Non-pigmented ciliary epithelial cell (primary cell): ENCODE results near the gene SPNS3.

Source experiments
- DNase-seq: peaks from one replicate; pipeline ENCODE4 v3.0.0-alpha.2; 2010; ENCODE audit warnings: low read depth

Gene SPNS3

DNA sequence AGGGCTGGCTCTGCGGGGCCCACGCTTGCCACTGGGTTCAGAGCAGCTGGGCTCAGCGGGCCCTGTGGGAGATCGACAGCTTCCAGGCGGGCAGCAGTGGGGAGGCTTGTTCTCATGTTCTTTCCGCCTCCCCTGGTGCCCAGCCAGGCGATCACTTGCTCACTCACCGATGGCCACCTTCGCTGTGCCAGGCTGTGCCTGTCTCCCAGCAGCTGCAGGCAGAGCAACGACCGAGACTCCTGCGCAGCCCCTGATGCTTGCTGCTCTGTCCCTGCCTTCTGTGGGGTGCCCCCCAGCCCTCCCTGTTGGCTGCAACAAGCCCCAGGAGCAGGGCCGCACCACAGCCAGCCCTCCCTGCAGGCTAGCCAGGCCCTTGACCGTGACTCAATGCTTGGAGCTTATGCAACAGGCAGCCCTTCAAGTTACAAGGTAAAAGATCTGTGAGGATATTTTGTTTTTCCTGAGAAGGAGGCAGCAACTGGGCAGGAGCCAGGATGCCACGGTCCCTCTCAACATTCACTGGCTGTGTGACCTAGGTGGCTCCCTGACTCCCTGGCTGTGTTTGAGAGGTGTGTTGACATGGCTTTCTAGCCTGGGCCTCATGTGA is 55.4 kb downstream of the SPNS3 start:
- no peak for DNase-seq

DNA sequence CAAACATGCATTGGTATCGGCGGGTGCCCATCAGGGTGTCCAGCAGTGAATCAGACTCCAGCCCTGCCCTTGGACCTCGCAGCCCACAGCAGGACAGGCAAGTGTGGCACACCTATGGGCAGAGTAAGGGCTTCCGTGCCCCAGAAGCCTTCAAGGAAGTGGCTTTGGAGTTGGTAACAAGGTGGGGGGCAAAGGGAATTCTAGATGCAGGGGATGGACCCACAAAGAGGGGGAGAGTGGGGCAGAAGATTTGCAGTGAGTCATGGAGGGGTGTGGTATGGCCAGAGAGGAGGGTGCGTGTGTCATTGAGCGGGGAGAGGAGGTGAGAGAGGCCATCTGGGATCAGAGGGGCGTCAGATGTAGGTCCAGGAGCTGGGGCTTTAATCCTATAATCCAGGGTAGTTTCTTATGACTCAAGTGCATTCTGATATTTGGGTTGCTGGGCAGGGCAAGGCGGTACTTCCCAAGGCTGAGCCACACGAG is 56.4 kb downstream of the SPNS3 start:
- no peak for DNase-seq

DNA sequence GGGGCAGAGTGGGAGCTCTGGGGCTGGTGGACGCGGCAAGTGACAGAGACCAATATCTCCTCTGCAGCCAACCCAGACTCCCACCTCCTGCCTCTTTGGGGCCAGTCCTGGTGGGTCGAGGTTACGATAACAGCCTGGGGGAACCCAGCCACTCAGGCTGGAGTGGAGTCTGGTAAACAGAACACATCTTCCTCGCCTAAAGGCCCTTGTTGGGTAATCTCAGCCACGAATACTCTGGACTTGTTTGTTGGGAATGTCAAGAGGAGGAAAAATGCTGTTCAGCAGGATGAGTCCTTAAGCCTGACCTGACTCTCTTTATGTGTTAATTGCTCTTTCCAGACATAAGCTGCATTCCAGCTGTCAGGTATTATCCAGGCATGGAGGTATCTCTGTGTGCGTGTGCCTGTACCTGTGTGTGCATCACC is 56.9 kb downstream of the SPNS3 start:
- DNase-seq: no peak

DNA sequence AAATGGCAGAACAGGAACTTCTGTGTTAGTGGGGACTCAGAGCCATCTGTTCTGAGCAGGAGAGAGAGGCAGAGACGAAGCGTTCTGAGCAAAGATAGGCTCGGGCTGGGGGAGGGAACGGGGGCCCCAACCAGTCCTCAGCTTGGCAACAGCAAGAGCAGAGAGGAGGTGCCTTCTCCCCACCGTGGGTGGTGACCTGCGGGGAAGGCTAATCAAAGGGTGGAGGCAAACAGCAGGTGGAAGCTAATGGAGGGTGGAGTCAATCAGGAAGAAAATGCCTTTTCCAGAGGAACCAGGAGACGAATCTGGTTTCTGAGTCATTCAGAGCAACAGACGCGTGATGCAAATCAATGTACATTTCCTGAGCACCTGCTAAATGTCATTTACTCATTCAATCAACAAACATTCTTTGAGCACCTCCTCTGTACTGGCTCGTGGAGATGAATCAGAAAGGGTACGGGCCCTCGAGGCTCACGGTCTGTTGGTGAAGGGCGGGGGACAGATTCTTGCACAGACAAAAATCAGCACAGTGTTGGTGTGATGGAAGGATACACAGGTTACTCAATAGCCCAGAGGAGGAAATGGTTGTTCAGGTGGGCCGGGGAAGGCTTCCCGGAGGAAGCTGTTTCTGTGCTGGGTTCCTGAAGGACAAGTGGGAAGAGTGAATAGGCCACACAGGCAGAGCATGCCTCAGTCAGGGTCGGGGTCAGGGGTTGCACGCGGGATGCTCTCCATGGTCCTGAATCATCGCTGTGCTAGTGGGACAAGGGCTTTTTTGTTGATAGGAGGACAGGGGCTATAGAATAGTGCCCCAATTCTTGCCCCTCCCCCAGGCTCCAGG is 59.2 kb downstream of the SPNS3 start:
- DNase-seq: no peak

DNA sequence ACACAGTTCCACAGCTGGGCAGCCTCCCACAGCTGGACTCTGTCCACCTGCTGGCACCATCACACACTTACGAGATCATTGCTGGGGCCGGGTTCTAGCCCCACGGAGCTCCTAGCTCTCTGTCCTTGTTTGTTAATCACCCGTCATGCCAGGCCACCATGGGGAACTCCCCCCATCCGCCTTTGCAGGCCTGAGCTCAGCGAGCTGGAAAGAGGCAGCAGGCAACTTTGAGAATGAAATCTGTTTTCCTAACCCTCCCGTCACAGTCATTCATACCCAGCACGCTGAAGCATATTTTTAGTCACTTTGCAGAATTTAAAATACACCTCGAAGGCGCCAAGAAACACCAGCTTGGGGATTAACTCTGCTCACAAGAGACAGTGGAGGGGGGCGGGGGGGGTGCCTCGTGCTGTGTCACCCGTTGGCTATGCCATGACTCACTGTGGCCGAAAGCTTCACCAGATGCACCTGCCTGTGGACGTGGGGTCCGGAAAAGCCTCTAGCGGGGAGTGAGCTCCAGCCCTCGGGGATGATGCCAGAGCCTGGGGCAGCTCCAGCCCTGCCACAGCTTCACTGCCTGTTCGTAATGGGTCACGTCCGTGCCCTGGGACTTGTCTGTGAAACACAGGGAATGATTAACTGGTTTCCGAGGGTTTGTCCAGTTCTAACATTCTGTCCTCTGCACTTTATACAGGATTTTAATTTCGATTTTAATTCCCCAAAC is 63.5 kb downstream of the SPNS3 start:
- DNase-seq: no peak

DNA sequence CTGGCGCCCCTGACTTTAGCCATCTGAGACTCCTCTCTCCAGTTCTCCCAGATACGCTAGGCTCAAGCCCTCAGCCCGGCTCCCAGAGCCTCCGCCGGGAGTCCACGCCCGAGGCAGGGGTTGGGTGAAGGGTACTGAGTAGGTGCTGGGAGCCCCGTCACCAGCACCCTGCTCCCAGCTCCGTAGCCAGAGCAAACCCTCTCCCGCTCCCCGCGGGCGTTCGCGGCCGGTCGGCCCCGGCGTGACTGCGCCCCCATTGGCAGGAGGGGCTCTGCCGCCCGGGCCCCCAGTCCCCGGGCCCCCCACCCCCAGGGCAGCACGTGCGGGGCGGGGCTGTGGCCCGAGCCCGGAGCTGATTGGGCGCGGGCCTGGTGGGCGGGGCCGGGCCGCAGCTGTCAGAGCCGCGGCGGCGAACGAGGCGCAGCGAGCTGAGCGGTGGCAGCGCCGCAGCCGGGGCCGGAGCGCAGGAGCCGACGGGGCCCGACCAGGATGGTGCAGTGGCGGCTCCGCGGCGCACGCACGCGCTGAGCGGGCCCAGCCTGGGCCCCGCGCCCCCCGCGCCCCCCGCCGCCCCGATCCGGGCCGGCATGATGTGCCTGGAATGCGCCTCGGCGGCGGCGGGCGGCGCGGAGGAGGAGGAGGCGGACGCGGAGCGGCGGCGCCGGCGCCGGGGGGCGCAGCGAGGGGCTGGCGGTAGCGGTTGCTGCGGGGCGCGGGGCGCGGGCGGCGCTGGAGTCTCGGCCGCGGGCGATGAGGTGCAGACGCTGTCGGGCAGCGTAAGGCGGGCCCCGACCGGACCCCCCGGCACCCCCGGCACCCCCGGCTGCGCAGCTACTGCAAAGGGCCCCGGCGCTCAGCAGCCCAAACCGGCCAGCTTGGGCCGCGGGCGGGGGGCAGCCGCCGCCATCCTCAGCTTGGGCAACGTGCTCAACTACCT is 65.0 kb downstream of the SPNS3 start, which contains the start of gene SPNS2:
Gene SPNS2, plus strand, starts transcription at position 421 of the 937 bp plus-strand sequence. Its CDS starts 167 bp downstream, at position 588.
- no peak for DNase-seq

DNA sequence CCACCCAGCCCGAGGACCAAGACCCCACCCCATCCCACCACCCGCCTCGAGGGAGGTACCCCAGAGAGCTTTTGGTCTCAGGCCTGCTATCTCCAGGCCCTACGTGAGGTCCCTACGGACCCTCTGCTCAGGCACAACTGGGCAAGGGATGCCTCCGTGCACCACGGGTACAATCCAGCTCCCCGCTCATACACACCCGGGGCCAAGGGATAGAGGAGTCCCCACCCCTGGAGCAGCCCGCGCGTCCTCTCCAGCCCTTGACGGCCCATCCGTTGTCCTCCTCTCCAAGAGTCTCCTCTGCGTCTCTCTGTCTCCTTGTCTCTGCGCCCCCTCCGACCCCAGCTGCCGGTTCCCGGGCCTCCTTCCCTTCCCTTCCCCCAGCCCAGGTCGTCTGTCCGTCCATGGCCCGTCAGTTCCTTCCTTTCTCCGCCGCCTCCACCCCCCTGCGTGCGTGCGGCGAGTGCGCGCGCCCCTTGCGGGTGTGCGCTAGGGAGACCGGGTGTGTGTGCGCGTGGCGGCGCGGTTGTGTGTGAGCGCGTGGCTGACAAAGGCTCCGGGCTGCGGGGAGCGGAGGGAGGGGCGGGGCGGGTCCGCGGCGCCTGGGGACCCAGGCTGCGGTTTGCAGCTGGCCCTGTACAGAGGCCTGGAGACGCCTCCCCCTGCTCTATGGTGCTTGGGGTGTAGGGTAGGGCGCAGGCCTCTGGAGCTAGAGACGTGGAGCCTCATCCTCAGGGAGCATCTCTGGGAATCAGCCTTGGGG is 65.9 kb downstream of the SPNS3 start:
- no peak for DNase-seq

DNA sequence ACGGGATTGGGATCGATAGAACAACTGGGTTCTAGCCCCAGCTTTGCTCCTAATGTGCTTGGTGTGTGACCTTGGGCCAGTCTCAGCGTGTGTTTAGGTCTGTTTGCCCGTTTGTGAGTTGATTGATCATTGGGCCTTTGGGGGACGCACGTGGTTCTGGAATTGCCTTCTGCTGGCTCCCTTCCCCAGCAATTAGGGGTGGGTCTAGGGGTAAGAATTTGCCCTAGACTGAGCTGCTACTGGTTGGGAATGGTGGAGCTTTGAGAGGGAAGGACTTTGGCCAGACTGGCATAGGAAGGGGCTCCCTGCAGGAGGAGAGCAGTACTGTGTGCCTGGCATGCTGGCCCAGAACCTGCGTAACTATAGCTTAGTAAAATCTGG is 66.4 kb downstream of the SPNS3 start:
- no peak for DNase-seq

DNA sequence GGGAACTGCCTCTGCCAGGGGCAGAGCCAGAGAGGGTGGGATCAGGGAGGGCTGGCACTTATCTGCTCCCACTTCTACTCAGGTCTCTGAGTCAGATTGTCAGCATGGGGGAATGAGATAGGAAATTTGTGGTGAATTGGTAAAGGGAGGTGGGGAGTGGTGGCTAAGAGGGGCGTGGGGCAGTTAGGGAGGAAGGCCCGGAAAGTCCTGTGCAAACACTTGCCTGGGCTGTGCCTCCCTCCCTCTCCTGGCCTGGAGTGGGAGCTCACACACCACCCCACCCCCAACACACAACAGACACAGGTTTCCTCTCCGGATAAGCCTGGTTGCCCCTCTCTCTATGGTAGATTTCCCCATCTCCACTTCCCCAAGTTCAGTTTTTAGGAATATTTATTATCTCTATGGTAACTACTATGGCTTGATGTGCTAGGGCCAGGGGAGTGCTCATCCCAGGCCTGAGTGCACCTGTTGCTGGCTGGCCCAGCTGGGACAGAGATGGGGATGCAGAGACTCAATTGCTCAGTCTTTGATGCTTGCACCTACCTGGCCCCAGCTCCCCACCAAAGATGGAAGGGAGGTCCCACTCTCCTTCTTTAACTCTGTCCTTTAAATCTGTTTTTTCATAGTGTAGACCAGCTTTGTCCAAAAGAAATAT is 67.7 kb downstream of the SPNS3 start:
- no peak for DNase-seq

DNA sequence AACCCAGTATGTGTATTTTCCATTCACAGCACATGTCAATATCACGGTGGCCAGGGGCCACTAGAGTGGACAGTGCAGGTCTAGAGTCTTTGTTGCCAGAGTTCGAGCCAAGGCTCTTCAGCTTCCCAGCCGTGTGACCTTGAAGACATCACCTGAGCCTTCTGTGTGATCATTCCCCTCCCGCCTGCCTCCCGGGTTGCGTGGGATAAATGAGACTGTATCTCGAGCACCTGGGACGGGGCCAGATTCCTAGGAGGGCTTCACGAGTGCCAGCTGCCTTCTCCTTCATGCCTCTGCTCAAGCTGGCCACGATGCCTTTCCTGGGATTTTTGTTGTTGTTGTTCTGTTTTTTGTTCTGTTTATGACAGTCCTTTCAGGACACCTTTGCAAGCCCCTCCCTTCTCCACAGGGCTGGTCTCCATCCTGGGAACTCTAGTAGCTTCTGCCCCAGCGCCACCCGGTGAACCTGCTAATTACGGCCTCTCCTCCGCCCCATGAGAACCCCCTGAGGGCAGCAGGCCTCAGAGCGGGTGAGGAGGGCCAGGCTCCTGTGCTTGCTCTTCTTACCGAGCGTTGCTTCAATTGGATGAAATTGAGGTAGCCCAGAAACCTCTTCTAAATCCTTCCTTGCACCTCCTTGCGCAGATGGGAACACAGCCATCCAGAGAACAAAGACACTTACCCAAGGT is 68.9 kb downstream of the SPNS3 start:
- no peak for DNase-seq

DNA sequence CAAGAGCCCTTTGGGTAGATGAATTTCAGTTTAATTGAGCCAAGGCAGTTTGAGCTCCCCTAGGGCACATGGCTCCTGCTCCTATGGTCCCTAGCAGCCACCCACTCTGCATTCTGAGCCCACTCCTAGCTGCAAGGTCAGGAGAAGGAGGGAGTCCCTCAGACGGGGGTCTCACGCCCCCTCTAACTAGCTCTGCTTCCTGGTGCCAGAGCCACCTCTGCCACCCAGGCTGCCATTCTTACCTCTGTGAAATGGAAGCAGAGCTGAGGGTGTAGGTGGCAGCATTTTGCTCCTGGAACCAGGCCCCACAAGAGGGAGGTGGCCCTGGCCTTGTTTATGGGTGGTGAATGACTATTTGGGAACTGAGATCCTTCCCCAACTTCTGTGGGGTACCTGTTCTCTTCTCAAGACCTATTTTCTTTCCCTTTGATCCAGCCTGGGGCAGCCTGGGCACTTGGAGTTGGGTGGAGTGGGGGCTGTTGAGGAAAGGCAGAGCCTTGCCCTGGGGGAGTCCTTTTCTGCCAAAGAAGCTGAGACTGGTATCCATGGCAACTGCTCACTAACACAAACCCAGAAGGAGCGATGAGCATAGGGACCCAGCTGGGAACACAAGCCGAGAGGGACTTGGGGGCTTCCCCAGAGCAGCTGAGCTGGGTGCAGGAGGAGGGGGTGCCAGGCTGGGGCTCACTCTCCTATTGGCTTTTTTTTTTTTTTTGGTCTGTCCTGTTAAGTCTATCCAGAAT is 69.7 kb downstream of the SPNS3 start:
- DNase-seq: no peak

DNA sequence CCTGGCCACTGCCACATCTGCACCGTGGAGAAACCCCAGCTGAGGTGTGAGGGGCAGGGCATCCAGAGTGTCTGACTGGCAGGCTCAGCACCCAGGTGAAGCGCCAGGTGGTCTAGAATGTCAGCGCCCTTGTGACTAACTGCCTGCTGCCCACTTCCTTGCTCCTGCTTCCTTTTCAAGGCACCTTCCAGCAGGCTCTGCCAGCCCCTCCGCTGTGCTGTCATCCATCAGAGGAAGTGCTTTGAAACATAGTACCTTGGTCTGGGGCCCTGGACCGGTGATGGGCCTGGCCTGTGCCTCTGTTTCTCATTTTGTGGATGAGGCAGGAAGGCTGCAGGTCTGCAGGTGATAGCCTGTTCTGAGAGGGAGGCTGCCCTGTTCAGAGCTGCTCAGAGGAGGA is 70.4 kb downstream of the SPNS3 start:
- DNase-seq: no peak

DNA sequence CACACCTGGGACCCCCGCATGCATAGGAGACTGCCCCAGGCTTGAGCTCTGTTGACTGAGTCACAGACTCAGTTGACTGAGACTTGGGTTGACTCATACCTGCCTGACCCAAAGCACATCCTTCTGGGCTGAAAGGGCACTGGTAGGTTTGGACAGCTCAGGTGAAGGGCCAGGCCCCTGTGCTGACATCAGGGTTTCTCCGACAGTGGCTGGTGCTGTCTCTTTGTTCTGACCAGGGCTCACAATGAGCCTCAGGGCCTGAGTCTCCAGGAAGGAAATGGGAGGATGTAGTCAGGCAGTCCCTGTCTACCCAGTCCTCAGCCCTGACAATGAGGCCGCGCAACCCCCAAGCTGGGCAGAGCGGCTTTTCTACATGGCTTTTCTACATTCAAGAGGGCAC is 71.4 kb downstream of the SPNS3 start:
- no peak for DNase-seq

DNA sequence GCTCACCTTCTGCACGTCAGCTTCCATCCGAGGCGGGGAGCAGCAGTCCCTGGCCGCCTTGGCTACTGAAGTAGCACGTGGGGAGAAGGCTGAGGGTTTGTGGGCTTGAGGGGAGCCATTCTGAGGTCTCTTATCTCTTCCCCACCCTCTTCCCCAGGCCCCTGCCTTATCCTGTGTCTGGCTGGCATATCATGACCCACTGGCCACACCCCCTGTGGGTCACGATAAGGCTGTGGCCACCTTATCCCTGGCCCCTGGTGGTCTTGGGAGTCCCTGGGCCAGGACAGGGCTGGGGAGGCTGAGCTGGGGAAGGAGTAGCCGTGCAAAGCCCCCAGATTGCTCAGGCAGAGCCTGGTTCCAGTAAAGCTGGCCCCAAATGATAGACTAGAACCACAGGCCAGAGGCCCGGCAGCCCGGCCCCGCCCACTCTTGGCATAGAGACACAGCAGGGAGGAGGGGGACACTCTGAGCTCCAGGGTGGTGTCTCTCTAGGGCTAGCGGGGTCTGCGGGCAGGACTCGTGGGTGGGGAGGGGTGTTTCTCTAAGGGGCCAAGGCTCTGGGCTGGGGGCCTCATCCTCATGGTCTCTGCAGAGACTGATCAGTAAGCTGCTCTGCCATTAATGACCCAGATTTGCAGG is 72.6 kb downstream of the SPNS3 start:
- DNase-seq: no peak

DNA sequence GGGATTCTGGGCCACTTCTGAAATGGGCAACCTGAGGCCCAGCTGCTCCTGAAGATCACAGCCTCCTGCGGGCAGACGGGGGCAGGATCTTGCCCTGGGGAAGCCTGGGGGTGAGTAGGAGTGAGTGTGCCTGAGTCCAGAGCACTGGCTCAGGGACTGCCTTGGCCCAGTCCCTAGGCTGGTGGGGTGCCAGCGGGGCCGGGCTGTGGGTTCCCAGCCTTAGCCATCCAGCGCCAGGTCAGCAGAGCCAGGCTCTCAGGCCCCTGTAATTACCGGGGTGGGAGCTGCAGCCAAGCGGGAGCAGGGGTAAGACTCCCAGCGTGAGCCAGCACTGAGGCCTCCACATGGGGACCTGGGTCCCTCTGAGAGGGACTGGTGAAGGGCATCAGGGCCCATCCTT is 73.2 kb downstream of the SPNS3 start:
- DNase-seq: no peak

DNA sequence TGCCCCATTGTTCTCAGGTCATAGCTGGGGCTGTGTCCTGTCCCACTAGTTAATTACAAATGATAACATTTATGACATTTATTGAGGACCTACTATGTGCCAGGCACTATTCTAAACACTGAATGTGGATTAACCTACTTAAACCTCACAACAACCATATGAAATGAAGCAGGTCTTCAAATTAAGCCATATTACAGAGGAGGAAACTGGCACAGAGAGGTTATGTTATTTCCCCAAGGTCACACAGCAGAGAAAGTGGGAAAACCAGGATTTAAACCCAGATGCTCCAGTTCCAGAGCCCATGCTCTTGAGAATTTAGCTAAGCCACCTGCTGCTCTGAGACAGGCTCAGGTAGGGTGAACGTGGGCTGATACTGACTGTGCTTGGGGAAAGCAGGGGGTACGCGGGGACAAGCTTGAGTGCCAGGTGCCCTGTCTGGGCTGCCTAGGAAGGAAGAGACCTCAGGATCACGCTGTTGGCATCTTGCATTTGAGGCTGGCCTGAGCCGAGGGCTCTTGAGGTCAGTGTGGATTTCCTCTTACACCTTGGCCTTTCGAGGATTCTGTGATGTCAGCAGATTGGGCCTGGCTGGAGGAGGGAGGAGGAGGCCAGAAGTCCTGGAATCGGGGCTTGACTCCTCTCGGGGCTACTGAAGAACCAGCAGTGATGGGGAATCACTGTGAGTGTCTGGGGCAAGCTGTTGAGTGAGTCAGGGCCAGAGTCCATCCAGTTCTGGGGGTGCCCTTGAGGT is 73.8 kb downstream of the SPNS3 start:
- no peak for DNase-seq

DNA sequence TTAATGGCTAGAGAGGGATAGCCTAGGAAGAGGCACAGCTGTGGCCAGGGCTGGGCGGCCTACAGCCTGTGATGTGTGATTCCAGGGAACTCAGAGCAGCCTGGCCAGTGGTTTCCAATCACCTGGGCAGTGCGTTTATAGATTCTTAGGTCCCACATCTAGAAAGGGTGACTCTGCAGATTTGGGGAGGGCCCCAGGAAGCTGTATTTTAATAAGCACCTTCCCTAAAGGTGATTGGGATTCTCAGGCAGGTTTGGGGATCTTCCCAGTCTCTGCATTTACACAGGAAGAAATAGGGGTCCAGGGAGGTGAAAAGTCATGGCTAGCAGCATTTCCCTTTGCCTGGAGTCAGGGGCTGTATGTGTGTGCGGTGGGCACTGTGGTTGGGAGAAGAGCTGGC is 74.5 kb downstream of the SPNS3 start:
- no peak for DNase-seq

DNA sequence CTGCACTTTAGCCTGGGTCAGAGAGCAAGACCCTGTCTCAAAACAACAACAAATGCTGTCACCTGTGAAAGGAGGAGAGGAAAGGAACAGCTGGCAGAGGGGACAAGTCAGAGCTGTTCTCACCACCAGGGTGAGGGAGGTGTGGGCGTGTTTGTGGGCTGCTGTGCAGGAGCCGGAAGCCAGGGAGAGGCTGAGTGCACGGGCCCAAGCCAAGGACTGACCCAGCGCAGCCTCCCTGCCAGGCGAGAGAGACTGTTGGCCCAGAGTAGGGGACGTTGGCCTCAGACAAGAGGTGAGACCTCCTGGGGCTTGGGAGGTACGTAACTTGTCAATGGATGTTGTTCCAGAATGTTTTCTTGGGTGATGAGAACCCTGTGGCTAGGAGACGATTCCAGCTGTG is 75.7 kb downstream of the SPNS3 start:
- no peak for DNase-seq
